Fibroblast of upper back skin (primary cell): ENCODE measurements around the gene OXCT1.
"Not testable (repeated sequence)": the region's sequence is repeated elsewhere in the genome, so short reads cannot be mapped to it uniquely, and the experiment has no call there.

Source experiments
- DNase-seq: peaks from one replicate; pipeline ENCODE4 v3.0.0-alpha.2; 2013

The OXCT1 gene

DNA sequence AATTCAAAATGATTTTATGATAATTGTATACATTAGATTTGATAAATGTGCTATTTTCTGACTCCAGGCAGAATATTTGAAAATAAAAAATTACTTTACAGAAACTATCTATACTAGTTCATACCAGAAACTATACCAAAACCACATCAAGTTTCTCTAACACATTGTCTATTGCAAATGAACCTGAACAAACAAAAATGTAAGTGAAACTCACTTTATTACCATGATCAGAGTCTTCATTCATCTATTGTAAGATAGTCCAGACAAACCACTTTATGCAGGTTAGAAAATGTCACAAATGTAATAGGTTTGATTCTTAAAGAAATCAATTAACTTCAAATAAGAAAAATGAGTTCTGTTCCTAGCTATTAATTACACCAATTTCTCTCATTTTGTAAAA is 99.4 kb downstream of the OXCT1 start:
- DNase-seq = no peak

DNA sequence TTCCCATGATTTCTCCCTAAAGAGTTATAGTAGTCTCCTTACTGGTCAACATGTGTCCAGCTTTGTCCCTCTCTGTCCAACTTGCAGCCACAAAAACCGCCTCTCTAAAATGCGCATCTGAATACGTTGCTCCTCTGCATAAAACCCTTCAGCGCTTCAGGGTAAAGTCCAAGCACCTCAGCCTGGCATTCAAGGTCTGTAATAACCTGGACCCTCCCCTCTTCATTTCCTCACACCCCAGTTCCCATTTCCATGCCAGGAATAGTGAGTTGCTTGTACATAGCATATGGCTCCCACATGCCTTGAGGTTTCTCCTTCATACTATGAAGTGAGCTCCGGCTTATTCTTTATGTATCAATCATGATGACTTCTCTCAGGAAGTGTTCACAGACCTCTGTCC is 101.5 kb downstream of the OXCT1 start:
- DNase-seq = peak; percentile 16

DNA sequence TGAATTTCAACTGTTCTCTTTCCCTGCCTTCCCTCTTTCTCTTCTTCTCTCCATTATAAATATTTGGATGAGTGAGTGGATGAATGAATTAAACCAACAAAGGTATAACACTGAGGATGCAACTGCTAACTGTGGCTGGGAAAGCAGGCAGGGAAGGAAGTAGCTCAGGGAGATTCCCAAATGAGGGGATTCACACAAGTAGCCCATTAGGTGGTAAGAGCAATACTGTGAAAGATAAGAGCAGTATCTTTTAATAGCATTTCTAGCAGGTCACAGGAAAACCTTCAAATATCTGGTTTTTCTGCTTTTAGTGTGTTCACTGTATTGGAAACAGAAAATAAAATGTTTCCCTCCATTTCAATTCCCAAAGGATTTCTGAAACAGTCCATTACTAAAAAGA is 105.6 kb downstream of the OXCT1 start:
- no peak for DNase-seq

DNA sequence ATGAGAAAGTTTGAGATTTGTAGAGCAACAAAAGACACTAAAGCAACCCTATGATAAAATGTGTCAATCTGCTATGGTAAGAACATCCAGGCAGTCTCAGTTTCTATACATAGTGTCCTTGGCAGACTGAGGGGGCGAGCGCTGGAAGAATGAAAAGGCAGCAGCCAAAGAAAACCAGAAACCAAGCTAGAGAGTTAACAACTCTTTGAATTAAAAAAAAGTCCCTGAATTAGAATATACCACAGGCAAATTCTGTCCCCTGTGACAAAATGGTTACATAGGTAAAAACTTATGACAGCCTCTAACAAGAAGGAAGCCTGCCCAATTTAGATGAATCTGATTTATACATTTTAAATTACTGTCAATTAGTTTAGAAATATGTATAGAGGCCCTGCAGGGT is 106.7 kb downstream of the OXCT1 start:
- no peak for DNase-seq

DNA sequence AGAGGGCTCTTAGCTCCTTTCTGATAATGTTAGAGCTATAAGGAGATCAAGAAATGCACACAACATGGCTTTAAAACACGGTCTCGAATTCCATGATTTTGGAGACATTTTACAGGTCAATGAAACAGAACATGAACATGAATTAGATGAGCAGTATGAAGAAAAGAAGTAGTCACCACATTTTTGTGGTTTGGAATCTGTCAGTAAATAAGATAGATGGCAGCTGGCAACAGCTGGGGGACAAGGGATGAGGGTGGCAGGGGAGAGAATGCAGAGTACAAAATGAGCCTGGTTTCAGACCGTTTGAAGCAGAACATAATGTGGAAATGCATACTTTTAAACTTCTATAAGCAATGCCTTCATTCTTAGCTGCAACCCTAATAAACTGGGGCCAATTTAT is 107.1 kb downstream of the OXCT1 start:
- peak; percentile 91 for DNase-seq

DNA sequence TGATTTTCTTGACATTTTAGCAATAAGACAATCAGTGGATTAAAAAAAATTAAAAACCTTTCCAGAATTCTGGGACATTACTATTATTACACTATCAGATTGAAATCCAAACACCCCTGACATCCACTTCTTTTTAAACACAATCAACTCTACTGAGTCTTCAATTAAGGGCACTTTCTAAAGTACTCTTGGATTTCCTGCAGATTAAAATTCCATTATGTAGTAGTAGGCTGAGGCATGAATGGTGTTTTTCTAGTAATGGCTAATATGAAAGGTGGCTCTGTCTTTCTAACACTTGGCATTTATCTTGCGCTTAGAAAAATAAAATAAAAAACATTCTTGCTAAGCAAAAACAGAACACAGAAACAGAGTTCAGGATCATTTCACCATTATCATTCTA is 107.8 kb downstream of the OXCT1 start:
- no peak for DNase-seq

DNA sequence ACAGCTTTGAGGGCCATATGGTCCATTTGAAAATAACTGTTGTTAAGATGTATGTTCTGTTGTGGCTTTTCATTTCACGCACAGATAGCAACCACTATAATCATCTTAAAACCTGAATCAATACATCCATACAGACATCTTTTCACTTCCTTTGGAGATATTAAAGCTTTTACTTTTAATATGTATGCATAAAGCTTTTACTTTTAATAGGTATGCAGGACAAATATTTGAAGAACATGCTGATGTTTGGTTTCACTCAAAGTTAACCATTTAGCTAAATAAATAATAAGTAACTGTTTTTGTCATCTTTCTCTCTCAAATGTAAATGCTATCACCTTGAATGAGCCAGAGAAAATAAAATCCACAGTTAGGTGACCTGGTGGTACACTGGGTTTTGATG is 108.6 kb downstream of the OXCT1 start:
- DNase-seq = no peak

DNA sequence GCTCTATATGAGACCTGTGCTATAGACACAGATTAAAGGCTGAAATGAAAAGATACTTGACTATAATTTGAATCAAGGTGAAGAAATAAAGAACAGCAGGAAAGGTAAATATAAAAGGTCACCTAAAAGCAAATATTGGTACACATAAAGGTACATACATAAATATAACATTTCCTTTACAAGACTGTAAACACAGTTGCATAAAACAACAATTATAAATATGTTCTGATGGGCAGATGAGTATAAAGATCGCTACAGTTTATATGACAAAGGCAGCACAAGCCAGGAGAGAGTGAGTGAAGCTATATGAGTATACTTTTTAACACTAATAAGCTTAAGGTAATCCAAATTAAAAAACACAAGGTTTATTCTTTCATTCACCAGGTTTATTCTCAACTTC is 114.5 kb downstream of the OXCT1 start:
- no peak for DNase-seq

DNA sequence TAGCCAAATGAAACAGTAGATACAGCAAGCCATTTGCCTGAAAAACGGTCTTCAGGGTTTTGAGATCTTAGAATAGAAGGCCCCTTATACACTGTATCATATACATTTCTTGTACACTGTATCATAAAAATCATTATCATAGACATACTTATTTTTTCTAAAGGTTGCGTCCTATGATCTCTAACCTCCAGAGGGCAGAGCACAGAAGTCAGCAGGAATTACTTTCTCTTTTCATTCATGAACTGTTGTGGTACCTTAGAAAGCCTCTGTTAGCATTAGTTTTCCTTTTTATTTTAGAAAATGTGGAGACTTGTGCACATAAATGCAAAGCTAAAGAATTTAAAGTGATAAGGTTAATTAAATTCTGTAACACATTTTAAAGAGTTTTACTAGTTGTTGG is 115.4 kb downstream of the OXCT1 start:
- no peak for DNase-seq

DNA sequence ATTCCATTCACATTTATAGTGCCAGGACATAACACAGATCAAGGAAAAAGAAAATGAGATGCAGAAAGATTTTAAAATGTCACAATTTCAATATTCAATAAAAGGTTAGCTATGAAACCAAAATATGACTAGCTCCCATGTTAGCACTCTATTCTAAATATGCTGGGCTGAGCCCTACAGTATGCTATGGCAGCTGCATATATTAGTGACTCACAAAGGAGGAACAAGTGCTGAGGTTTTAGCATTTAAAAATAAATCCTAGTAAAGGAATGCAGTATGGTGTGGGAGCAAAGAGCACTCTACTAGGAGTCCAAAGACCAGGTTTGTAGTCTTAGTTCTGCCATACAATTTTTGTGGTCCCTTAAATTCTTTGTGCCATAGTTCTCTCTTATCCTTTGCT is 118.4 kb downstream of the OXCT1 start:
- DNase-seq = peak; percentile 50

DNA sequence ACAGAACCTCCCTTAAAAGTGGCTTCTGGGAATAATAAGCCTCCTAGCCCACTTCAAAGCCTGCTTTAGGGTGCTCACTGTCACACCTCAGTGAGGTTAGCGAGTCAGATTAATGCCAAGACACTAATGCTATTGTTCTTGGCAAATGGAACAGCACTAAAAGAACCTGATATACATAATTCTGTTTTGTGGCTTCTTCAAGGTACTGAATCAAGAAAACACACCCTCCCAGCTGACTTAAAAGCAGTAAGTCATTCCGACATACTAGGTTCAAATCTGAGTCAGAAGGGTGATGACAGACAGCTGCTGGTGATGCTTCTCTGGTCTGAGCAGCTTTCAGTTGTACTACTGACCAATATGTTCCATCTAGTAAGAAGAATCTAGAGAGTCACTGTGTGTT is 121.6 kb downstream of the OXCT1 start:
- DNase-seq = peak; percentile 89

DNA sequence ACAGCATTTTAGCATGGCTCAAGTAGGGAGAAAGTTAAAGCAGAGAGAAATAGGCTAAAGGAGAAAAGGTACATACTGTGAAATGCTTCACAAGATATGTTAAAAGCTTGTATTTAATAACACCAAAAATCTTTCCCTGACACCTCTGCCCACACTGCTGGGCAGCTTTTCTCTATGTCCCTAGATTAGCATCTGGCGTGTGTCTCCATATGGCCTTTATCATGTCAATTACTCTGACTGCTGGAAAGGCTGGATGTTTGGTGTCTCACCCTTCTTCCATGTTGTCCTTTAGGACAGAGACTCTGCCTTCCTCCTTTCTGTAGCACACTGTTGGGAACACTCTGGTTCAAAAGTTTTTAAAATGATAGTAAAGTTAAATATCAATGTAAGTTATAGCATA is 122.5 kb downstream of the OXCT1 start:
- no peak for DNase-seq

DNA sequence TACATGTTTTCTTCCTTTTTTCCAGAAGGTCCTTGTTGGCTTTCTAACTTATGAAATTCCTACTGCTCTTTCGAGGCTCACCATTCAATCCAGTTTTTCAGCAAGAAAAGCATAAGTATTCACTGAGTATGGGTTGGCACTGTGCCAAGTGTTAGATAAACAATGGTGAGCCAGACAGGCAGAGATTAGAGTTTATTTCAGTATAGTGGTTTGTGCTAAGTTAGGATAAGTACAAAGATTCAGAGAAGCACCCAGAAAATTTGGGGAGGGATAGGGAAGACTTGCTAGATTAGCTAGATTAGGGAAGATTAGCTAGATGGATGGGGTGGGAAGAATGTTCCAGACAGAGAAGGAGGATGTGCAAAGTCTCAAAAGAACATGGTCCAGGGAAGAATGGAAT is 122.9 kb downstream of the OXCT1 start:
- DNase-seq = peak; percentile 45

DNA sequence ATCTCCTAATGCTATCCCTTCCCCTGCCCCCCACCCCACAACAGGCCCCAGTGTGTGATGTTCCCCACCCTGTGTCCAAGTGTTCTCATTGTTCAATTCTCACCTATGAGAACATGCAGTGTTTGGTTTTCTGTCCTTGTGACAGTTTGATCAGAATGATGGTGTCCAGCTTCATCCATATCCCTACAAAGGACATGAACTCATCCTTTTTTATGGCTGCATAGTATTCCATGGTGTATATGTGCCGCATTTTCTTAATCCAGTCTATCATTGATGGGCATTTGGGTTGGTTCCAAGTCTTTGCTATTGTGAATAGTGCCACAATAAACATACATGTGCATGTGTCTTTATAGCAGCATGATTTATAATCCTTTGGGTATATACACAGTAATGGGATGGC is 127.6 kb downstream of the OXCT1 start:
- not testable (repeated sequence) for DNase-seq

DNA sequence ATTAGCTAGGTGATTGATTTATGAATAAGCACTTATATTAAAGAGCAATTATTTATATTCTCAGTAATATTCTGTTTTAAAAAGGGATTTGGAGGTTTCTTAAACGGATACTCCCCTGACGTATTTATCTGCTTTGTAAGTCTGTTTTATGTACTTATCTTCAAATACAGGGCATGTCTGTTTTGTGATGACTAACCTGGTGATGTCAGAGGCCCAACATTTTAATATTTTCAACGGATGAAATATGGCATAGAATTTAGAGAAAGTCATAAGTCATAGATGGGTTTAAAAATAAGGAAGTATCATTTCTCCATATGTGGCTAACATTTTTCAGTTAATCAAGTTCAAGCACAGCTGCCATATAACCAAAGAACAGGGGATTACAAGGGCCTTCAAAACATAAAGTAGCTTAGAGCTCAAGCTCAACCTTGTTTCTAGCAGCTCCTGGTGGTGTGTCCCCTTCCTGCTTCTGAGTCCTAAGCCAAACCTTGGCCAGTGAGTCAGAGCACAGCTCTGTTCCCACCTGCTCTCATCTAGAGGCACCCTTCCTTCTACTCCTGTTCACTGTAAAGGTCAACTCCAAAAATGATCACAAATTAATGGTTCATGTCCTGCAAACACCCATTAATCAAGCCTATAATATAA is 131.4 kb downstream of the OXCT1 start:
- peak; percentile 44 for DNase-seq

DNA sequence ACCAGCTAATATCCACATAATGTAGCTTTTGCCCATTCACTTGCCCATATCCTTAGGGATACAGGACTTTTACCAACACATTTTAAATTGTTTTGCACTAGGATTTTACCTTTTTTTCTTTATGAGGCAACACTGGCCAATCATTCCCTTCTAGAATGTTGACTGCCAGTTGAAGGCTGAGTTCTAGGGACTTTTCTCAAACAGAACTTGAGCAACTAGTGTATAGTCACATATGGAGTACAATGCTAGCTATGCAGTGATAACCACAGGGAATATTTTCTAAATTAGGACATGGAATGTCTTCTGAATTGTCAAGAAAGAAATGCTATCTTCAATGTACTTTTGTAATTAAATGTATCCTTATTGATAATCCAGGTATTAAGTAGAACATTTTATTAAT is 133.6 kb downstream of the OXCT1 start:
- peak; percentile 62 for DNase-seq

DNA sequence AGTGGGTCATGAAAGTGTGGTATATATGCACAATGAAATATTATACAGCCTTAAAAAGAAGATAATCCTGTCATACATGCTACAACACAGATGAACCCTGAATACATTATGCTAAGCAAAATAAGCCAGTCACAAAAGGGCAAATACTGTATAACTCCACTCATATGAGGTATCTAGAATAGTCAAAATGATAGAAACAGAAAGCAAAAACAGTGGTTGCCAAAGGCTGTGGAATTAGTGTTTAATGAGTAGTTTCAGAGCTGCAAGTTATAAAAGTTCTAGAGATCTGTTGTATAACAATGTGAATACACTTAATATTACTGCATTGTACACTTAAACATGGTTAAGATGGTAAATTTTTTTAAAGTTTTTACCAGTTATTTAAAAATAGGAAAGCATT is 135.0 kb downstream of the OXCT1 start:
- DNase-seq = no peak

DNA sequence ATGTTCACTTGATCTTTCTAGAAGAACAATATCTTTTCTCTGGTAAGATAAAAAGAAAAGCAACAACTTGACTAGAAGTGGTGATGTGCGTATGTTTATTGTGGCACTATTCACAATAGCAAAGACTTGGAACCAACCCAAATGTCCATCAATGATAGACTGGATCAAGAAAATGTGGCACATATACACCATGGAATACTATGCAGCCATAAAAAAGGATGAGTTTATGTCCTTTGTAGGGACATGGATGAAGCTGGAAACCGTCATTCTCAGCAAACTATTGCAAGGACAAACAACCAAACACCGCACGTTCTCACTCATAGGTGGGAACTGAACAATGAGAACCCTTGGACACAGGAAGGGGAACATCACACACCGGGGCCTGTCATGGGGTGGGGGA is 140.8 kb downstream of the OXCT1 start:
- not testable (repeated sequence) for DNase-seq

DNA sequence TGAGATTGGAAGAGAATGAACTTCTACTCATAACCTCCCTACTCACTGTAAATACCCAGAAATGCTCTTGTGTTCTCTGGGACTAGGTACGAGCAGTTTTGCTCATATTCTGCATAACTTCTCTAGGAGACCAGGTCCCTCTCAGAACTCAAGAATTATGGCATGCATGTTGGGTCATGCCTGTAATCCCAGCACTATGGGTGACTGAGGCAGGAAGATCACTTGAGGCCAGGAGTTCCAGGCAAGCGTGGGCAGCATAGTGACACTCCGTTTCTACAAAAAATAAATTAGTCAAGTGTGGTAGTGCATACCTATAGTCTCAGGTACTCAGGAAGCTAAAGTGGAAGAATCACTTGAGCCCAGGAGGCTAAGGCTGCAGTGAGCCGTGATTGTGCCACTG is 141.9 kb downstream of the OXCT1 start:
- no peak for DNase-seq

DNA sequence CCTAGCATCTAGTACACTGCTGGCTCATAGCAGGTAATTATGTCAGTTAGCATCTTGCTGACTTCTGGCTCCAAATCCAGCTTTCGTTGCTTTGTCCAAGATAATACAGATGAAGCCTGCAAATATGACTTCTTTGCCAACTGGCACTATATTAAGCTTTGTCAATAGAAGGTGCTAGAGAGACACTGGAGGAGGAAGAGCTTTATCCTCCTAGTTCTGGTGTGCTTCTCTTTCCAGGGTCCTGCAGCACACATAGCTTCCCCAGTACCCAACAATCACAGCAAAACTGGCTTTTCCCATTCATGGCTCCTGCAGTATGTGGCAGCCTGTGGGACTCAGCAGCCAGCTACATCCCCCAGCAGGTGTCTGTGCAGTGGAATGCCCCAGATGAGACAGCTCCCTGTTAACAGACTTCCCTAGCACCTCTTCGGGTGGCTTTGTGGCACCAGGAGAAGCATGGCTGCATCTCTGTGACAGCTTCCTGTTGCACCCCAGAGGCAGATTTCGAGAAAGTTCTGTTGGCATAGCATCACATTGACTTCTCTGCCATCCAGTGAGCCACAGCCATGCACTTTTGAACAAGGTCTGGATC is 147.8 kb downstream of the OXCT1 start:
- DNase-seq = peak; percentile 32

DNA sequence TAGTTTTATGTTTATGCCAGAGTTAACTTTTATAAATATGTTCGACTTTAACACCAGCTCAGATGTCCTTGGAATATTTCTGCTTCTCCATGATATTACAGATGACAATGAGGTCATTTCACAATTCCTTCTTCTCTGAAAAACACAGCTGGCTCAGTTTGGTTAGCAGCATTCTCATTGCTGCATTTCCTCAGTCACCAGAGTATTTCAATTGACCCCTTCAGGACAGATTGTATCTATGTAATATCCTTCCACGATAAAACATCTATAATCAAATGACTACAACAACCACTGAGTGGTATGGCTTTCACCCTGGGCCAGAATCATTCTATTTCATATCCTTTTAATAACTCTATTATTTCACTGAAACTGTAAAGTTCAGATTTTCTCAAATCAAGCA is 148.7 kb downstream of the OXCT1 start:
- DNase-seq = no peak

DNA sequence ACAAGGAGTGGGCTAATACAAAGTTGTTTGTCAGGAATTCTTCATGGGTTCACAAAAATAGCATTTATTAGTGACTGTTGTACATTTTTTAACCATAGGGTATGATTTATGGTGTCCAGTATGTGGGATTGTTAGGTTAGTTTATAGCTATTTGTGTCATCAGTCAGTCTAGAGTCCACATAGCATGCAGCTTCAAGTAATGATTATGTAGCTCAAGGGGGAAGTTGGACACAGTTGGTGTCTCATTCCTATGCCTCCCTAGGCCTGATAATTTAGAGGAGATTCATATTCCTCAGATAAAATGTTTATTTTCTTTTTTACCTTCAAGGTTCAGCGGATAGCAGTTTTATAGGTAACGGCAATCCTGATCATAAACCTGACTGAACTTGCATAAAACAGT is 153.8 kb downstream of the OXCT1 start:
- DNase-seq = no peak

DNA sequence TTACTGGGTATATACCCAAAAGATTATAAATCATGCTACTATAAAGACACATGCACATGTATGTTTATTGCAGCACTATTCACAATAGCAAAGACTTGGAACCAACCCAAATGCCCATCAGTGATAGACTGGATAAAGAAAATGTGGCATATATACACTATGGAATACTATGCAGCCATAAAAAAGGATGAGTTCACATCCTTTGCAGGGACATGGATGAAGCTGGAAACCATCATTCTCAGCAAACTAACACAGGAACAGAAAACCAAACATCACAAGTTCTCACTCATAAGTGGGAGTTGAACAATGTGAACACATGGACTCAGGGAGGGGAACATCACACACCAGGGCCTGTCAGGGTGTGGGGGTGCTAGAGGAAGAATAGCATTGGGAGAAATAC is 155.8 kb downstream of the OXCT1 start:
- not testable (repeated sequence) for DNase-seq

DNA sequence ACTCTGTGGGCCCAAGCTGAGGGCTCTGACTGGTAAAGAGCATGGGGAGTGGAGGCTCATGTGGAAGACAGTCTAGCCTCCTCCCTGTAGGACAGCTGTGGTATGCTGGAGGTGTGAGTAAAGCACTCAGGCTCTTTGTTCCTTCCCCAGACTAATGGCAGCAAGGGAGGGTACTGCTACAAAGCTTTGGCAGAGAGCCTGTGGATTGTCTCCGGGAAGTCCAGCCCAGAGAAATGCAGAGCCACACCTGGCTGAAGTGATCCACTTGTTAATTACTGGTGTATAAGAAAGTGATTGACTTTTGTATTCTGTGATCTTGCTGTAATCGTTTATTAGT is 161.7 kb downstream of the OXCT1 start:
- DNase-seq = no peak

DNA sequence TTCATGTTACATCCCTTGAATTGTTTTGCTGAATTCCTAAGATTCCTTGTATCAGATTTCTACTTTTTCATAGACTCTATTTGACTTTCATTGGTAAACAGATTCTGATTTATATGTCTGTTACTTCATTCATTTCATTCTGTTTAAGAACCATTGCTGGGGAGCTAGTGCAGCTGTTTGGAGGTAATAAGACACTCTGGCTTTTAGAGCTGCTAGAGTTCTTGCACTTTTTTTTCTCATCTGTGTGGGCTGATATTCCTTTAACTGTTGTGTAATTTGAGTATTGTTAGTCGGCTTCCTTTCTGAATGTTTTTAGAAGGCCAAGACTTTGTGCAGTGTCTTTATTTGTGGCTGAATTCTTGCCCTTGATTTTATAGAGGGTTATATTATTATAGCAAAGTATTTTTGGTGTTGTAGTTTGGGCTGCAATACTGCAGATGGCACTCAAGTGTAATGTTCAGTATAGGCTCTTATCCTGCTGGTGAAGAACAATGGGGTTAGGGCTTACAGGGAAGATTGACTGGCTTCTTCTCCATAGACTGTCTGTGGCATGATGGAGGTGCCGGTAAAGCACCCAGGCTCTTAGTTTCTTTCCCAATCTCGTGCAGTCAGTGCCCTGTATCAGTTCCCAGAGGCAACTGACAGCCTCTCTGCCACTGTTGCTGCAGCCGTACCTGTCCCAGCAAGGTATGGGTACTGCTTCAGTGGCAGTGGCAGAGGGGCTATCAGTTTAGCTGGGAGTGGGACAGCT is 162.2 kb downstream of the OXCT1 start:
- peak; percentile 60 for DNase-seq
